H9 (cell line): ENCODE measurements around the gene NBPF14. TPM values are rescaled to one million over a fixed set of nuclear protein-coding genes. Genes with fewer than 3 reads are reported as not detected.
"Not testable (repeated sequence)": the region's sequence is repeated elsewhere in the genome, so short reads cannot be mapped to it uniquely, and the experiment has no call there.

ENCODE experiments used
- DNase-seq: peaks from one replicate; pipeline ENCODE4 v3.0.0-alpha.2; 2017
- H2AFZ ChIP-seq: one replicate; pipeline ENCODE4 v1.6.1; 2013; ENCODE audit warnings: mild to moderate bottlenecking, low read length, control low read depth, moderate library complexity
- H2AK5ac ChIP-seq: 2 replicates; pipeline ENCODE4 v1.6.1; 2013; ENCODE audit warnings: low read length, control low read depth, mixed read lengths; ENCODE audit not compliant: insufficient read length
- H2BK120ac ChIP-seq: one replicate; pipeline ENCODE4 v1.6.1; 2013; ENCODE audit warnings: low read depth, mild to moderate bottlenecking, low read length, control low read depth, inconsistent platforms; ENCODE audit not compliant: poor library complexity, severe bottlenecking
- H2BK12ac ChIP-seq: 2 replicates; pipeline ENCODE4 v1.6.1; 2013; ENCODE audit warnings: low read length, control low read depth, mixed read lengths, low read depth; ENCODE audit not compliant: insufficient read length
- H2BK15ac ChIP-seq: 2 replicates; pipeline ENCODE4 v1.6.1; 2013; ENCODE audit warnings: low read depth, low read length, control low read depth
- H2BK20ac ChIP-seq: one replicate; pipeline ENCODE4 v1.6.1; 2013; ENCODE audit warnings: low read depth, mild to moderate bottlenecking, low read length, control low read depth, inconsistent platforms; ENCODE audit not compliant: poor library complexity, severe bottlenecking
- H2BK5ac ChIP-seq: 2 replicates; pipeline ENCODE4 v1.6.1; 2013; ENCODE audit warnings: low read length, control low read depth, mixed read lengths; ENCODE audit not compliant: insufficient read length
- H3K14ac ChIP-seq: 2 replicates; pipeline ENCODE4 v1.6.1; 2013; ENCODE audit warnings: low read length, control low read depth; ENCODE audit not compliant: insufficient read depth
- H3K18ac ChIP-seq: 2 replicates; pipeline ENCODE4 v1.6.1; 2013; ENCODE audit warnings: low read depth, mild to moderate bottlenecking, mixed read lengths, low read length, control low read depth; ENCODE audit not compliant: insufficient read length
- H3K23ac ChIP-seq: 2 replicates; pipeline ENCODE4 v1.6.1; 2013; ENCODE audit warnings: low read length, control low read depth, mixed read lengths, low read depth; ENCODE audit not compliant: insufficient read length
- H3K23me2 ChIP-seq: 2 replicates; pipeline ENCODE4 v1.6.1; 2013; ENCODE audit warnings: low read depth, mild to moderate bottlenecking, mixed read lengths, low read length, control low read depth; ENCODE audit not compliant: insufficient read length, poor library complexity, severe bottlenecking
- H3K27ac ChIP-seq: 2 replicates; pipeline ENCODE4 v1.5.1; 2013; ENCODE audit warnings: low read length, control low read depth, mixed read lengths, low read depth; ENCODE audit not compliant: insufficient read length
- H3K27me3 ChIP-seq: 2 replicates; pipeline ENCODE4 v1.6.1; 2013; ENCODE audit warnings: low read length, control low read depth, inconsistent platforms; ENCODE audit not compliant: insufficient read depth
- H3K4ac ChIP-seq: 2 replicates; pipeline ENCODE4 v1.6.1; 2013; ENCODE audit warnings: low read depth, mild to moderate bottlenecking, control low read depth, inconsistent platforms, low read length, moderate library complexity
- H3K4me1 ChIP-seq: 2 replicates; pipeline ENCODE4 v1.6.1; 2013; ENCODE audit warnings: low read length, control low read depth, inconsistent platforms; ENCODE audit not compliant: insufficient read depth
- H3K4me2 ChIP-seq: 2 replicates; pipeline ENCODE4 v1.6.1; 2013; ENCODE audit warnings: low read length, control low read depth, mixed read lengths; ENCODE audit not compliant: insufficient read length, insufficient read depth
- H3K56ac ChIP-seq: 2 replicates; pipeline ENCODE4 v1.6.1; 2013; ENCODE audit warnings: low read depth, mild to moderate bottlenecking, mixed read lengths, low read length, control low read depth; ENCODE audit not compliant: insufficient read length
- H3K79me1 ChIP-seq: 2 replicates; pipeline ENCODE4 v1.6.1; 2013; ENCODE audit warnings: low read depth, mild to moderate bottlenecking, moderate library complexity, low read length, control low read depth, inconsistent platforms; ENCODE audit not compliant: insufficient read depth, poor library complexity, severe bottlenecking
- H3K79me2 ChIP-seq: 2 replicates; pipeline ENCODE4 v1.6.1; 2013; ENCODE audit warnings: low read length, control low read depth, inconsistent platforms; ENCODE audit not compliant: insufficient read depth
- H3K9ac ChIP-seq: 2 replicates; pipeline ENCODE4 v1.6.1; 2013; ENCODE audit warnings: low read length, control low read depth, mixed read lengths; ENCODE audit not compliant: insufficient read length; ENCODE audit errors: extremely low read depth
- H3K9me3 ChIP-seq: one replicate; pipeline ENCODE4 v1.6.1; 2013; ENCODE audit warnings: low read depth, low read length, inconsistent platforms; ENCODE audit not compliant: control insufficient read depth
- H3T11ph ChIP-seq: one replicate; pipeline ENCODE4 v1.6.1; 2013; ENCODE audit warnings: mild to moderate bottlenecking, low read length, control low read depth, inconsistent platforms
- H4K20me1 ChIP-seq: one replicate; pipeline ENCODE4 v1.6.1; 2013; ENCODE audit not compliant: control insufficient read depth, insufficient read length, insufficient read depth
- H4K5ac ChIP-seq: 2 replicates; pipeline ENCODE4 v1.6.1; 2013; ENCODE audit warnings: low read depth, mild to moderate bottlenecking, mixed read lengths, low read length, control low read depth; ENCODE audit not compliant: insufficient read length
- H4K8ac ChIP-seq: replicated peaks from 2 replicates; pipeline ENCODE4 v1.6.1; 2013; ENCODE audit warnings: low read length, control low read depth, mixed read lengths, low read depth; ENCODE audit not compliant: insufficient read length
- H4K91ac ChIP-seq: 2 replicates; pipeline ENCODE4 v1.6.1; 2013; ENCODE audit warnings: low read depth, mild to moderate bottlenecking, moderate library complexity, mixed read lengths, low read length, control low read depth; ENCODE audit not compliant: insufficient read length
- H3K27ac Mint-ChIP-seq, 3 experiments: 2 replicates in 2 of 3; 3 replicates in 1 of 3; pipeline ENCODE4 v1.8.0; 2020 to 2021; ENCODE audit warnings: mixed read lengths in 3 of 3, mild to moderate bottlenecking in 1 of 3, moderate library complexity in 1 of 3
- H3K27me3 Mint-ChIP-seq: 2 replicates; pipeline ENCODE4 v1.8.0; 2021; ENCODE audit warnings: low read depth, mild to moderate bottlenecking, moderate library complexity, mixed read lengths
- H3K36me3 Mint-ChIP-seq, 3 experiments: 2 replicates in 2 of 3; 3 replicates in 1 of 3; pipeline ENCODE4 v1.8.0; 2020 to 2021; ENCODE audit warnings: low read depth in 3 of 3, mixed read lengths in 3 of 3; ENCODE audit not compliant: insufficient read depth in 1 of 3
- H3K4me1 Mint-ChIP-seq, 2 experiments: 2 replicates each; pipeline ENCODE4 v1.8.0; 2020; ENCODE audit warnings: mixed read lengths in 2 of 2
- H3K4me3 Mint-ChIP-seq, 2 experiments: 2 replicates in 1 of 2; 3 replicates in 1 of 2; pipeline ENCODE4 v1.8.0; 2020 to 2021; ENCODE audit warnings: mild to moderate bottlenecking in 2 of 2, mixed read lengths in 2 of 2, moderate library complexity in 1 of 2
- H3K9me3 Mint-ChIP-seq, 2 experiments: 2 replicates in 1 of 2; 3 replicates in 1 of 2; pipeline ENCODE4 v1.8.0; 2020; ENCODE audit warnings: mild to moderate bottlenecking in 2 of 2, mixed read lengths in 2 of 2, moderate library complexity in 1 of 2
- WGBS: extraction: QIAGEN DNeasy Blood & Tissue Kit; methylation state at CpG from one replicate; pipeline ENCODE4 v1.1.7; 2013; ENCODE audit warnings: missing lambda C conversion rate, low lambda C conversion rate, mixed read lengths; ENCODE audit not compliant: insufficient read length; ENCODE audit errors: extremely low coverage; 5-methylcytosine and 5-hydroxymethylcytosine counted together
- long read RNA-seq: library from polyadenylated mRNA; unstranded; transcript quantifications from one replicate; pipeline ENCODE4 v2.0.0, GENCODE V29; 2020
- total RNA-seq: library from RNA; stranded (reverse); gene quantifications from 2 replicates; pipeline ENCODE4 v1.2.1, GENCODE V29; 2021

The NBPF14 gene, protein sequence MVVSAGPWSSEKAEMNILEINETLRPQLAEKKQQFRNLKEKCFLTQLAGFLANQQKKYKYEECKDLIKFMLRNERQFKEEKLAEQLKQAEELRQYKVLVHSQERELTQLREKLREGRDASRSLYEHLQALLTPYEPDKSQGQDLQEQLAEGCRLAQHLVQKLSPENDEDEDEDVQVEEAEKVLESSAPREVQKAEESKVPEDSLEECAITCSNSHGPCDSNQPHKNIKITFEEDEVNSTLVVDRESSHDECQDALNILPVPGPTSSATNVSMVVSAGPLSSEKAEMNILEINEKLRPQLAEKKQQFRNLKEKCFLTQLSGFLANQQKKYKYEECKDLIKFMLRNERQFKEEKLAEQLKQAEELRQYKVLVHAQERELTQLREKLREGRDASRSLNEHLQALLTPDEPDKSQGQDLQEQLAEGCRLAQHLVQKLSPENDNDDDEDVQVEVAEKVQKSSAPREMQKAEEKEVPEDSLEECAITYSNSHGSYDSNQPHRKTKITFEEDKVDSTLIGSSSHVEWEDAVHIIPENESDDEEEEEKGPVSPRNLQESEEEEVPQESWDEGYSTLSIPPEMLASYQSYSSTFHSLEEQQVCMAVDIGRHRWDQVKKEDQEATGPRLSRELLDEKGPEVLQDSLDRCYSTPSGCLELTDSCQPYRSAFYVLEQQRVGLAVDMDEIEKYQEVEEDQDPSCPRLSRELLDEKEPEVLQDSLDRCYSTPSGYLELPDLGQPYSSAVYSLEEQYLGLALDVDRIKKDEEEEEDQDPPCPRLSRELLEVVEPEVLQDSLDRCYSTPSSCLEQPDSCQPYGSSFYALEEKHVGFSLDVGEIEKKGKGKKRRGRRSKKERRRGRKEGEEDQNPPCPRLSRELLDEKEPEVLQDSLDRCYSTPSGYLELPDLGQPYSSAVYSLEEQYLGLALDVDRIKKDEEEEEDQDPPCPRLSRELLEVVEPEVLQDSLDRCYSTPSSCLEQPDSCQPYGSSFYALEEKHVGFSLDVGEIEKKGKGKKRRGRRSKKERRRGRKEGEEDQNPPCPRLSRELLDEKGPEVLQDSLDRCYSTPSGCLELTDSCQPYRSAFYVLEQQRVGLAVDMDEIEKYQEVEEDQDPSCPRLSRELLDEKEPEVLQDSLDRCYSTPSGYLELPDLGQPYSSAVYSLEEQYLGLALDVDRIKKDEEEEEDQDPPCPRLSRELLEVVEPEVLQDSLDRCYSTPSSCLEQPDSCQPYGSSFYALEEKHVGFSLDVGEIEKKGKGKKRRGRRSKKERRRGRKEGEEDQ (N-terminal part only)
- 3.5 and 4.9 TPM in 2 replicates for total RNA-seq
- long read RNA-seq, partial matches to known transcripts: 1 of 4 reads
- long read RNA-seq, other reads (novel, unspliced or antisense): 3 of 4 reads

GRCh38 chr1:148595911-148596310 lies at the start of gene NBPF14:
TSS of gene NBPF14 (minus strand) at chr1:148596011. CDS start at chr1:148595717, 294 bp downstream.
- not testable (repeated sequence) for H3K27ac Mint-ChIP-seq, H3K4me2 ChIP-seq, H4K91ac ChIP-seq, H4K8ac ChIP-seq, H3K23me2 ChIP-seq, H2BK12ac ChIP-seq, H3K4me3 Mint-ChIP-seq, H3K9me3 Mint-ChIP-seq, H3K9ac ChIP-seq, DNase-seq, H3K14ac ChIP-seq, H3K4me1 ChIP-seq, H3K4ac ChIP-seq, H3K79me2 ChIP-seq, H2BK20ac ChIP-seq, H3K9me3 ChIP-seq, H3K36me3 Mint-ChIP-seq, H3T11ph ChIP-seq, H3K56ac ChIP-seq, H2AFZ ChIP-seq, H2BK5ac ChIP-seq, H3K23ac ChIP-seq, H3K18ac ChIP-seq, H2BK120ac ChIP-seq, H2BK15ac ChIP-seq, H3K27ac ChIP-seq, H2AK5ac ChIP-seq, H3K4me1 Mint-ChIP-seq, H4K5ac ChIP-seq, H3K27me3 ChIP-seq, H3K27me3 Mint-ChIP-seq, H3K79me1 ChIP-seq, H4K20me1 ChIP-seq
- no CpG with 5 or more reads among the region's 5 CpGs for WGBS

GRCh38 chr1:148625451-148625850 lies 29.6 kb upstream of the NBPF14 start:
- not testable (repeated sequence) for H4K8ac ChIP-seq, H3K4me1 ChIP-seq, H2AK5ac ChIP-seq, H2BK20ac ChIP-seq, H2BK5ac ChIP-seq, H3K27me3 ChIP-seq, H3K4me3 Mint-ChIP-seq, H2BK120ac ChIP-seq, H4K91ac ChIP-seq, H3K9ac ChIP-seq, H2BK12ac ChIP-seq, H3K9me3 ChIP-seq, H3K27ac ChIP-seq, H3K4me2 ChIP-seq, H3K27ac Mint-ChIP-seq, H2BK15ac ChIP-seq, H3K79me1 ChIP-seq, H3K14ac ChIP-seq, H3K9me3 Mint-ChIP-seq, H3K27me3 Mint-ChIP-seq, H3K79me2 ChIP-seq, H3K4ac ChIP-seq, H2AFZ ChIP-seq, H3T11ph ChIP-seq, H3K18ac ChIP-seq, H3K23ac ChIP-seq, H4K20me1 ChIP-seq, H3K36me3 Mint-ChIP-seq, H3K23me2 ChIP-seq, H3K4me1 Mint-ChIP-seq, H4K5ac ChIP-seq, DNase-seq, H3K56ac ChIP-seq
- WGBS: no CpG with 5 or more reads among the region's 6 CpGs
